Activated T-helper 2 cell treated with anti-CD3 and anti-CD28 coated beads, Interferon-gamma antibody, Interleukin-2, Interleukin-4, amounts not matched to agents 10 μg/mL and 5 μg/mL and 100 μg/mL, durations not matched to agents 14 hours and 24 hours and 36 hours (primary cell): ENCODE measurements around the gene PPP1R14C. TPM values are rescaled to one million over a fixed set of nuclear protein-coding genes. Genes with fewer than 3 reads are reported as not detected.
A peak's percentile ranks its signal among the peaks of the same experiment; 100 is the strongest.

Experiments
- DNase-seq: peaks from one replicate; pipeline ENCODE4 v3.0.0; 2021; ENCODE audit warnings: low spot score
- H3K27ac Mint-ChIP-seq: one replicate; pipeline ENCODE4 v1.8.0; 2021; ENCODE audit warnings: mixed read lengths
- H3K27me3 Mint-ChIP-seq: one replicate; pipeline ENCODE4 v1.8.0; 2021; ENCODE audit warnings: low read depth, mixed read lengths
- H3K36me3 Mint-ChIP-seq: one replicate; pipeline ENCODE4 v1.8.0; 2021; ENCODE audit warnings: low read depth, mixed read lengths
- H3K4me1 Mint-ChIP-seq: one replicate; pipeline ENCODE4 v1.8.0; 2021; ENCODE audit warnings: low read depth, mixed read lengths
- H3K4me3 Mint-ChIP-seq: one replicate; pipeline ENCODE4 v1.8.0; 2021; ENCODE audit warnings: low read depth, mild to moderate bottlenecking, moderate library complexity, mixed read lengths
- H3K9me3 Mint-ChIP-seq: one replicate; pipeline ENCODE4 v1.8.0; 2021; ENCODE audit warnings: mixed read lengths
- intact Hi-C: fragments of 100-400 bp; cut with micrococcal nuclease; formaldehyde crosslinking; loops from one replicate; pipeline ENCODE4 v1.15.1; 2023
- total RNA-seq: library from RNA; stranded (reverse); gene quantifications from 2 replicates; pipeline ENCODE4 v1.2.3, GENCODE V29; 2022

PPP1R14C gene
- total RNA-seq, 1 donor from 2014 or later = 0.23 TPM

GRCh38 chr6:150157081-150157480, 14.2 kb downstream of the PPP1R14C start:
- intact Hi-C loops = no loop called here
- Mint-ChIP-seq H3K27ac (no peak overlapping the region), H3K4me3 (no peak overlapping the region), H3K27me3 (peaks cover 48% of the 10 kb centered on the region), H3K4me1 (peaks cover 27% of the 10 kb centered on the region), H3K36me3 (no peaks in the 10 kb centered on the region), H3K9me3 (no peaks in the 10 kb centered on the region)
- DNase-seq = no peak

- H3K9me3 Mint-ChIP-seq = no peaks in the 10 kb centered on the region
- DNase-seq = no peak
- no peak overlapping the region for H3K27ac Mint-ChIP-seq
- no peaks in the 10 kb centered on the region for H3K36me3 Mint-ChIP-seq
- intact Hi-C loops = no loop called here
- peaks cover 36% of the 10 kb centered on the region for H3K27me3 Mint-ChIP-seq
- H3K4me1 Mint-ChIP-seq = peaks cover 9% of the 10 kb centered on the region
- no peak overlapping the region for H3K4me3 Mint-ChIP-seq
Measured at GRCh38 chr6:150159757-150160156, 16.9 kb downstream of the PPP1R14C start.

GRCh38 chr6:150163970-150164369, 21.1 kb downstream of the PPP1R14C start:
- intact Hi-C loops = no loop called here
- Mint-ChIP-seq H3K27ac (no peak overlapping the region), H3K27me3 (peaks cover 33% of the 10 kb centered on the region), H3K4me1 (peaks cover 2% of the 10 kb centered on the region), H3K9me3 (no peaks in the 10 kb centered on the region), H3K4me3 (no peak overlapping the region), H3K36me3 (no peaks in the 10 kb centered on the region)
- DNase-seq = no peak

- peaks cover 27% of the 10 kb centered on the region for H3K27me3 Mint-ChIP-seq
- H3K9me3 Mint-ChIP-seq = no peaks in the 10 kb centered on the region
- intact Hi-C loops = loop anchor here (5.0 kb wide), 1 partner anchor 137 kb away; no protein-coding TSS in a partner anchor
- H3K36me3 Mint-ChIP-seq = no peaks in the 10 kb centered on the region
- peaks cover 11% of the 10 kb centered on the region for H3K4me1 Mint-ChIP-seq
- H3K27ac Mint-ChIP-seq = no peak overlapping the region
- DNase-seq = no peak
- H3K4me3 Mint-ChIP-seq = no peak overlapping the region
Measured at GRCh38 chr6:150165020-150165702, 22.3 kb downstream of the PPP1R14C start.

- no peaks in the 10 kb centered on the region for H3K9me3 Mint-ChIP-seq
Measured at GRCh38 chr6:150167479-150167873, 24.6 kb downstream of the PPP1R14C start.

GRCh38 chr6:150169181-150169580, 26.3 kb downstream of the PPP1R14C start:
- intact Hi-C loops = loop anchor here (1.0 to 5.0 kb wide), 4 partner anchors 15 to 133 kb away; no protein-coding TSS in a partner anchor
- peaks cover 15% of the 10 kb centered on the region for H3K27me3 Mint-ChIP-seq
- H3K4me3 Mint-ChIP-seq = no peak overlapping the region
- no peaks in the 10 kb centered on the region for H3K36me3 Mint-ChIP-seq
- DNase-seq = no peak
- H3K4me1 Mint-ChIP-seq = peaks cover 16% of the 10 kb centered on the region
- H3K27ac Mint-ChIP-seq = no peak overlapping the region
- H3K9me3 Mint-ChIP-seq = no peaks in the 10 kb centered on the region

More at GRCh38 chr6:150167479-150167873, 24.6 kb downstream of the PPP1R14C start:
- Mint-ChIP-seq H3K27me3 (peaks cover 22% of the 10 kb centered on the region), H3K27ac (no peak overlapping the region), H3K4me3 (no peak overlapping the region), H3K4me1 (peaks cover 16% of the 10 kb centered on the region), H3K36me3 (no peaks in the 10 kb centered on the region)
- DNase-seq = no peak
- intact Hi-C loops = loop anchor here (5.0 kb wide), 1 partner anchor 135 kb away; no protein-coding TSS in a partner anchor

- H3K9me3 Mint-ChIP-seq = no peaks in the 10 kb centered on the region
- DNase-seq = no peak
- peak overlapping the region; percentile 48 for H3K27ac Mint-ChIP-seq
- no peaks in the 10 kb centered on the region for H3K36me3 Mint-ChIP-seq
- H3K4me1 Mint-ChIP-seq = peaks cover 16% of the 10 kb centered on the region
- peaks cover 15% of the 10 kb centered on the region for H3K27me3 Mint-ChIP-seq
- intact Hi-C loops = loop anchor here (1.0 to 5.0 kb wide), 4 partner anchors 15 to 133 kb away; no protein-coding TSS in a partner anchor
- H3K4me3 Mint-ChIP-seq = no peak overlapping the region
Measured at GRCh38 chr6:150169609-150170008, 26.8 kb downstream of the PPP1R14C start.

- H3K4me3 Mint-ChIP-seq = no peak overlapping the region
- intact Hi-C loops = no loop called here
- H3K27me3 Mint-ChIP-seq = peaks cover 8% of the 10 kb centered on the region
- H3K4me1 Mint-ChIP-seq = peaks cover 16% of the 10 kb centered on the region
- no peaks in the 10 kb centered on the region for H3K9me3 Mint-ChIP-seq
- H3K27ac Mint-ChIP-seq = no peak overlapping the region
- DNase-seq = no peak
- H3K36me3 Mint-ChIP-seq = no peaks in the 10 kb centered on the region
Measured at GRCh38 chr6:150172929-150173328, 30.1 kb downstream of the PPP1R14C start.

GRCh38 chr6:150175586-150176151, 32.8 kb downstream of the PPP1R14C start:
- Mint-ChIP-seq H3K4me1 (peaks cover 4% of the 10 kb centered on the region), H3K9me3 (no peaks in the 10 kb centered on the region), H3K27me3 (peaks cover 10% of the 10 kb centered on the region), H3K4me3 (no peak overlapping the region), H3K36me3 (no peaks in the 10 kb centered on the region), H3K27ac (no peak overlapping the region)
- intact Hi-C loops = no loop called here
- DNase-seq = no peak

- H3K27me3 Mint-ChIP-seq = peaks cover 9% of the 10 kb centered on the region
- no peak overlapping the region for H3K4me3 Mint-ChIP-seq
- peaks cover 5% of the 10 kb centered on the region for H3K4me1 Mint-ChIP-seq
- intact Hi-C loops = no loop called here
- no peaks in the 10 kb centered on the region for H3K9me3 Mint-ChIP-seq
- no peak overlapping the region for H3K27ac Mint-ChIP-seq
- no peaks in the 10 kb centered on the region for H3K36me3 Mint-ChIP-seq
- DNase-seq = no peak
Measured at GRCh38 chr6:150176152-150176551, 33.3 kb downstream of the PPP1R14C start.

- Mint-ChIP-seq H3K4me1 (peaks cover 5% of the 10 kb centered on the region), H3K36me3 (no peaks in the 10 kb centered on the region), H3K27me3 (peaks cover 13% of the 10 kb centered on the region), H3K4me3 (no peak overlapping the region), H3K9me3 (no peaks in the 10 kb centered on the region), H3K27ac (no peak overlapping the region)
- intact Hi-C loops = no loop called here
- DNase-seq = no peak
Measured at GRCh38 chr6:150176659-150177058, 33.8 kb downstream of the PPP1R14C start.

GRCh38 chr6:150177259-150177951, 34.6 kb downstream of the PPP1R14C start:
- intact Hi-C loops = no loop called here
- H3K27ac Mint-ChIP-seq = no peak overlapping the region
- no peaks in the 10 kb centered on the region for H3K36me3 Mint-ChIP-seq
- H3K9me3 Mint-ChIP-seq = no peaks in the 10 kb centered on the region
- H3K4me3 Mint-ChIP-seq = no peak overlapping the region
- DNase-seq = no peak
- peaks cover 11% of the 10 kb centered on the region for H3K27me3 Mint-ChIP-seq
- peaks cover 5% of the 10 kb centered on the region for H3K4me1 Mint-ChIP-seq
